Testis (tissue), 2 donors: ENCODE measurements around the gene FAR1.

Experiments used
- POLR2A ChIP-seq: fragments of 450-650 bp; IDR thresholded peaks from one replicate; pipeline ENCODE4 v1.6.1; 2017; ENCODE audit warnings: antibody characterized with exemption, mild to moderate bottlenecking, moderate library complexity
- TF ChIP-seq, protein P1 (sequence below), 3 experiments: fragments of 450-650 bp in 2 of 3; fragments of 200-600 bp in 1 of 3; sonication (generic) in 1 of 3; IDR thresholded peaks; one replicate each; pipeline ENCODE4 v1.5.1; 2016 to 2019; ENCODE audit warnings: antibody characterized with exemption in 3 of 3, mild to moderate bottlenecking in 2 of 3, moderate library complexity in 1 of 3

DNA sequence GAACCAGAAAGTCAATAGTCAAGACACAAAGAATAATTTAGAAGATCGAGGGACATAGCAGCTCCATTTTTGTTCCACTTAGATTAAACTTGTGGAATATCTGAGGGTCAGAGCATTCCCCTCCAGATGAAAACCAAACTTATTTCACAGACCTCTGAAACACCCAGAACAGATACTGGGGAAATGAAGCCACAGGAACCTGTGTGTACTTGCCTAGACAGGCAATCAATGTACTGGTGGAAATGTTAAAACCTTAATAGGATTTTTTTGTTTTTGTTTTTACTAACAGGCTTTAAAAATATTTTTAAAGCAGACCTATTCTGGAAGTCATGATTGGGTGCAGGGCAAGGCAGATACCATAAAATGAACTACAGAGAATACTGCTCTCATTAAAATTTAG lies 4.1 kb upstream of the FAR1 start:
- TF ChIP-seq, protein P1, sequence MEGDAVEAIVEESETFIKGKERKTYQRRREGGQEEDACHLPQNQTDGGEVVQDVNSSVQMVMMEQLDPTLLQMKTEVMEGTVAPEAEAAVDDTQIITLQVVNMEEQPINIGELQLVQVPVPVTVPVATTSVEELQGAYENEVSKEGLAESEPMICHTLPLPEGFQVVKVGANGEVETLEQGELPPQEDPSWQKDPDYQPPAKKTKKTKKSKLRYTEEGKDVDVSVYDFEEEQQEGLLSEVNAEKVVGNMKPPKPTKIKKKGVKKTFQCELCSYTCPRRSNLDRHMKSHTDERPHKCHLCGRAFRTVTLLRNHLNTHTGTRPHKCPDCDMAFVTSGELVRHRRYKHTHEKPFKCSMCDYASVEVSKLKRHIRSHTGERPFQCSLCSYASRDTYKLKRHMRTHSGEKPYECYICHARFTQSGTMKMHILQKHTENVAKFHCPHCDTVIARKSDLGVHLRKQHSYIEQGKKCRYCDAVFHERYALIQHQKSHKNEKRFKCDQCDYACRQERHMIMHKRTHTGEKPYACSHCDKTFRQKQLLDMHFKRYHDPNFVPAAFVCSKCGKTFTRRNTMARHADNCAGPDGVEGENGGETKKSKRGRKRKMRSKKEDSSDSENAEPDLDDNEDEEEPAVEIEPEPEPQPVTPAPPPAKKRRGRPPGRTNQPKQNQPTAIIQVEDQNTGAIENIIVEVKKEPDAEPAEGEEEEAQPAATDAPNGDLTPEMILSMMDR (IDR thresholded peaks at IDR 0.05): no peak
- no peak for TF ChIP-seq POLR2A
